Bone marrow (tissue), 2 donors: ENCODE measurements around the gene AGAP9.
"Not testable (repeated sequence)": the region's sequence is repeated elsewhere in the genome, so short reads cannot be mapped to it uniquely, and the experiment has no call there.

Source experiments
- DNase-seq, 2 donors: peaks; one replicate each; lab custom pipeline; 2025; lab: John Stamatoyannopoulos, UW

Gene AGAP9

GRCh38 chr10:47485943-47486342 is 37.5 kb downstream of the AGAP9 start:
- not testable (repeated sequence) for DNase-seq

- not testable (repeated sequence) for DNase-seq
These were observed 38.7 kb downstream of the AGAP9 start for GRCh38 chr10:47484786-47485185.

GRCh38 chr10:47483923-47484322 is 39.5 kb downstream of the AGAP9 start, which contains the start of gene ANXA8:
Gene ANXA8 (minus strand): TSS chr10:47484115. CDS start chr10:47483933, 182 bp downstream.
- not testable (repeated sequence) for DNase-seq

GRCh38 chr10:47482367-47482766 is 41.1 kb downstream of the AGAP9 start:
- DNase-seq = not testable (repeated sequence)

- DNase-seq = not testable (repeated sequence)
These were observed 41.7 kb downstream of the AGAP9 start for GRCh38 chr10:47481768-47482181.

- DNase-seq = not testable (repeated sequence)
These were observed 42.2 kb downstream of the AGAP9 start for GRCh38 chr10:47481182-47481766.

GRCh38 chr10:47480133-47480532 is 43.3 kb downstream of the AGAP9 start:
- not testable (repeated sequence) for DNase-seq

- not testable (repeated sequence) for DNase-seq
These were observed 45.3 kb downstream of the AGAP9 start for GRCh38 chr10:47478114-47478513.

GRCh38 chr10:47477078-47477477 is 46.4 kb downstream of the AGAP9 start:
- not testable (repeated sequence) for DNase-seq

GRCh38 chr10:47475101-47475500 is 48.3 kb downstream of the AGAP9 start:
- DNase-seq = not testable (repeated sequence)

GRCh38 chr10:47473516-47473915 is 49.9 kb downstream of the AGAP9 start:
- DNase-seq = not testable (repeated sequence)

GRCh38 chr10:47472647-47473046 is 50.8 kb downstream of the AGAP9 start:
- DNase-seq = not testable (repeated sequence)

- DNase-seq = not testable (repeated sequence)
These were observed 51.4 kb downstream of the AGAP9 start for GRCh38 chr10:47472072-47472471.

- DNase-seq = not testable (repeated sequence)
These were observed 54.5 kb downstream of the AGAP9 start for GRCh38 chr10:47468731-47469528.

GRCh38 chr10:47467957-47468356 is 55.5 kb downstream of the AGAP9 start:
- not testable (repeated sequence) for DNase-seq

- DNase-seq = not testable (repeated sequence)
These were observed 56.0 kb downstream of the AGAP9 start for GRCh38 chr10:47467458-47467857.

GRCh38 chr10:47465216-47465917 is 58.1 kb downstream of the AGAP9 start:
- DNase-seq = not testable (repeated sequence)

GRCh38 chr10:47462577-47463358 is 60.7 kb downstream of the AGAP9 start:
- DNase-seq = not testable (repeated sequence)

- peak in 1 of 2 donors; percentile 4 for DNase-seq
These were observed 62.2 kb downstream of the AGAP9 start for GRCh38 chr10:47461261-47461687.

GRCh38 chr10:47458466-47459154 is 64.8 kb downstream of the AGAP9 start:
- no peak for DNase-seq

- no peak for DNase-seq
These were observed 65.6 kb downstream of the AGAP9 start for GRCh38 chr10:47457826-47458225.
